ENCODE measurements around the gene UGGT1.

The UGGT1 gene

GRCh38 chr2:128090945-128091725 is at the start of gene UGGT1:
Gene UGGT1, plus strand, starts transcription at chr2:128091200. Its CDS starts 158 bp downstream, at chr2:128091358.
- peak; percentile 89 for DNase-seq

GRCh38 chr2:128041561-128041960 is 49.4 kb upstream of the UGGT1 start:
- no peak for DNase-seq

GRCh38 chr2:128043041-128043440 is 48.0 kb upstream of the UGGT1 start:
- no peak for DNase-seq

GRCh38 chr2:128053331-128053730 is 37.7 kb upstream of the UGGT1 start:
- DNase-seq, result no peak

- no peak for DNase-seq
Observed at GRCh38 chr2:128054104-128054885, 36.7 kb upstream of the UGGT1 start.

GRCh38 chr2:128057334-128057733 is 33.7 kb upstream of the UGGT1 start:
- DNase-seq, result no peak

GRCh38 chr2:128058114-128058513 is 32.9 kb upstream of the UGGT1 start:
- DNase-seq, result no peak

GRCh38 chr2:128062571-128062970 is 28.4 kb upstream of the UGGT1 start:
- no peak for DNase-seq

- no peak for DNase-seq
Observed at GRCh38 chr2:128064353-128064752, 26.6 kb upstream of the UGGT1 start.

- no peak for DNase-seq
Observed at GRCh38 chr2:128069769-128070168, 21.2 kb upstream of the UGGT1 start.

- no peak for DNase-seq
Observed at GRCh38 chr2:128073278-128073677, 17.7 kb upstream of the UGGT1 start.

GRCh38 chr2:128076461-128077106 is 14.4 kb upstream of the UGGT1 start:
- DNase-seq, result no peak

GRCh38 chr2:128084757-128085156 is 6.2 kb upstream of the UGGT1 start:
- DNase-seq, result no peak

GRCh38 chr2:128086244-128086643 is 4.8 kb upstream of the UGGT1 start:
- no peak for DNase-seq

- DNase-seq, result no peak
Observed at GRCh38 chr2:128090575-128090944, 440 bp upstream of the UGGT1 start.

GRCh38 chr2:128091726-128092080 is 703 bp downstream of the UGGT1 start:
- DNase-seq, result no peak

- DNase-seq, result no peak
Observed at GRCh38 chr2:128092656-128093055, 1.7 kb downstream of the UGGT1 start.

GRCh38 chr2:128093762-128094161 is 2.8 kb downstream of the UGGT1 start:
- DNase-seq, result no peak

- DNase-seq, result no peak
Observed at GRCh38 chr2:128095201-128095600, 4.2 kb downstream of the UGGT1 start.

GRCh38 chr2:128103407-128103806 is 12.4 kb downstream of the UGGT1 start:
- DNase-seq, result no peak

GRCh38 chr2:128105072-128105471 is 14.1 kb downstream of the UGGT1 start:
- DNase-seq, result no peak

- DNase-seq, result no peak
Observed at GRCh38 chr2:128108166-128108565, 17.2 kb downstream of the UGGT1 start.

GRCh38 chr2:128109243-128109642 is 18.2 kb downstream of the UGGT1 start:
- no peak for DNase-seq

Measured in NCI-H526 treated with DMSO at 0.1 percent for 48 hours (cell line).